SK-N-SH (cell line): ENCODE data around the gene DENND5B. TPM values are rescaled to one million over a fixed set of nuclear protein-coding genes. Genes with fewer than 3 reads are reported as not detected.
A peak's percentile ranks its signal among the peaks of the same experiment; 100 is the strongest.

Experiments used
- CTCF ChIA-PET: fragments of 300-600, 350-600 bp; formaldehyde crosslinking; extraction: SDS; loops from one replicate; lab custom pipeline; 2021; lab: Yijun Ruan, JAX
- POLR2A ChIA-PET: fragments of 350-600 bp; sonication (Branson Sonifier 250); formaldehyde crosslinking; extraction: SDS; loops from one replicate; lab custom pipeline; 2020; ENCODE audit warnings: antibody characterized with exemption, inconsistent platforms; lab: Yijun Ruan, JAX
- DNase-seq: peaks from one replicate; pipeline ENCODE4 v3.0.0; 2012
- H2AFZ ChIP-seq: fragments of 200-600 bp; sonication (generic); 2 replicates; pipeline ENCODE4 v1.8.1; 2016; ENCODE audit warnings: antibody characterized with exemption, mild to moderate bottlenecking, low read depth
- H3F3A ChIP-seq: fragments of 200-600 bp; sonication (generic); replicated peaks from 2 replicates; pipeline ENCODE3; 2016; ENCODE audit warnings: antibody characterized with exemption, mild to moderate bottlenecking; ENCODE audit not compliant: insufficient read depth
- H3K27ac ChIP-seq, 2 experiments: fragments of 200-500 bp in 1 of 2; fragments of 200-600 bp in 1 of 2; sonication (Bioruptor generic) in 1 of 2; sonication (generic), shearing (Covaris generic) in 1 of 2; 2 replicates each; pipeline versions ENCODE4 v1.5.1 to v1.6.1; 2014 to 2016; ENCODE audit warnings: low read depth in 2 of 2, inconsistent platforms in 1 of 2, low read length in 1 of 2, mild to moderate bottlenecking in 1 of 2, mixed read lengths in 1 of 2
- H3K27me3 ChIP-seq: fragments of 200-600 bp; sonication (generic), shearing (Covaris generic); 2 replicates; pipeline ENCODE4 v1.6.1; 2016; ENCODE audit warnings: mixed run types; ENCODE audit not compliant: insufficient read depth
- H3K36me3 ChIP-seq, 2 experiments: fragments of 200-500 bp in 1 of 2; fragments of 200-600 bp in 1 of 2; sonication (Bioruptor generic) in 1 of 2; sonication (generic) in 1 of 2; replicated peaks in 1 of 2; 2 replicates each; pipeline versions ENCODE3 to v1.5.1; 2014 to 2016; ENCODE audit warnings: low read length in 1 of 2, mild to moderate bottlenecking in 1 of 2; ENCODE audit not compliant: insufficient read depth in 2 of 2, control insufficient read depth in 1 of 2
- H3K4me1 ChIP-seq, 2 experiments: fragments of 200-500 bp in 1 of 2; fragments of 200-600 bp in 1 of 2; sonication (Bioruptor generic) in 1 of 2; sonication (generic), shearing (Covaris generic) in 1 of 2; 2 replicates each; pipeline versions ENCODE4 v1.5.1 to v1.6.1; 2014 to 2016; ENCODE audit warnings: low read depth in 1 of 2, low read length in 1 of 2, mixed run types in 1 of 2; ENCODE audit not compliant: insufficient read depth in 2 of 2, control insufficient read depth in 1 of 2
- H3K4me2 ChIP-seq: fragments of 200-600 bp; sonication (generic), shearing (Covaris generic); 2 replicates; pipeline ENCODE4 v1.6.1; 2017; ENCODE audit warnings: mixed run types
- H3K4me3 ChIP-seq, 2 experiments: fragments of 200-500 bp in 1 of 2; fragments of 200-600 bp in 1 of 2; sonication (Bioruptor generic) in 1 of 2; sonication (generic), shearing (Covaris generic) in 1 of 2; 2 replicates each; pipeline versions ENCODE4 v1.5.1 to v1.8.1; 2014 to 2016; ENCODE audit warnings: low read depth in 2 of 2, inconsistent platforms in 1 of 2, low read length in 1 of 2, mild to moderate bottlenecking in 1 of 2, mixed read lengths in 1 of 2, moderate library complexity in 1 of 2
- H3K79me2 ChIP-seq: fragments of 200-600 bp; sonication (generic); 2 replicates; pipeline ENCODE4 v1.8.1; 2017; ENCODE audit warnings: mild to moderate bottlenecking; ENCODE audit not compliant: insufficient read depth
- H3K9ac ChIP-seq: fragments of 200-600 bp; sonication (generic); 2 replicates; pipeline ENCODE4 v1.6.1; 2017; ENCODE audit warnings: mixed run types
- H3K9me2 ChIP-seq: fragments of 200-600 bp; sonication (generic); 2 replicates; pipeline ENCODE4 v1.6.1; 2017; ENCODE audit warnings: mixed run types
- H3K9me3 ChIP-seq: fragments of 200-600 bp; sonication (generic); 2 replicates; pipeline ENCODE4 v1.6.1; 2017; ENCODE audit warnings: mixed run types, mild to moderate bottlenecking, moderate library complexity
- H4K20me1 ChIP-seq: fragments of 200-600 bp; sonication (generic); 2 replicates; pipeline ENCODE4 v1.6.1; 2017; ENCODE audit warnings: mild to moderate bottlenecking, mixed run types; ENCODE audit not compliant: insufficient read depth
- CHD2 ChIP-seq: fragments of 150-350 bp; IDR thresholded peaks from 2 replicates; pipeline ENCODE4 v1.6.1; 2018; ENCODE audit warnings: low read length; ENCODE audit not compliant: partially characterized antibody
- CTCF ChIP-seq: fragments of 200-600 bp; sonication (generic); IDR thresholded peaks from 2 replicates; pipeline ENCODE4 v1.6.1; 2017; ENCODE audit warnings: antibody characterized with exemption, mild to moderate bottlenecking, moderate library complexity
- EP300 ChIP-seq, 2 experiments: IDR thresholded peaks; 2 replicates each; pipeline versions ENCODE4 v1.4.0 to v1.6.1; 2012; ENCODE audit warnings: borderline replicate concordance in 1 of 2, low read depth in 1 of 2, low read length in 1 of 2
- EZH2phosphoT487 ChIP-seq: fragments of 200-600 bp; sonication (generic); IDR thresholded peaks from 2 replicates; pipeline ENCODE4 v1.6.1; 2017; ENCODE audit warnings: low read depth, mixed run types, mild to moderate bottlenecking, antibody characterized with exemption, moderate library complexity, borderline replicate concordance
- GABPA ChIP-seq: IDR thresholded peaks from 2 replicates; pipeline ENCODE4 v1.4.0; 2012; ENCODE audit warnings: low read depth, mild to moderate bottlenecking
- GATA2 ChIP-seq: sonication (generic); formaldehyde crosslinking; IDR thresholded peaks from 2 replicates; pipeline ENCODE4 v1.5.0; 2020; ENCODE audit warnings: mild to moderate bottlenecking, missing genetic modification reagents
- IRF3 ChIP-seq: fragments of 150-350 bp; IDR thresholded peaks from 2 replicates; pipeline ENCODE4 v1.6.1; 2016; ENCODE audit warnings: mild to moderate bottlenecking, low read depth, low read length
- JUND ChIP-seq: IDR thresholded peaks from 2 replicates; pipeline ENCODE4 v1.4.0; 2012
- MEF2A ChIP-seq: IDR thresholded peaks from 2 replicates; pipeline ENCODE4 v1.4.0; 2012; ENCODE audit warnings: low read depth, borderline replicate concordance
- NFIC ChIP-seq: IDR thresholded peaks from 2 replicates; pipeline ENCODE4 v1.4.0; 2012; ENCODE audit warnings: borderline replicate concordance
- POLR2AphosphoS5 ChIP-seq: IDR thresholded peaks from 2 replicates; pipeline ENCODE4 v1.6.1; 2012; ENCODE audit warnings: low read depth, low read length
- RCOR1 ChIP-seq: fragments of 150-350 bp; IDR thresholded peaks from 2 replicates; pipeline ENCODE4 v1.6.1; 2017; ENCODE audit warnings: antibody characterized with exemption, low read length
- REST ChIP-seq: IDR thresholded peaks from 2 replicates; pipeline ENCODE4 v1.6.1; 2012; ENCODE audit warnings: mild to moderate bottlenecking, low read depth, low read length, moderate library complexity
- RFX5 ChIP-seq: IDR thresholded peaks from 2 replicates; pipeline ENCODE4 v1.6.1; 2012; ENCODE audit warnings: mild to moderate bottlenecking, improper control_type of control experiment, low read length
- SIN3A ChIP-seq: IDR thresholded peaks from 2 replicates; pipeline ENCODE4 v1.6.1; 2012; ENCODE audit warnings: low read depth, mild to moderate bottlenecking, low read length, moderate library complexity, borderline replicate concordance
- SMC3 ChIP-seq: IDR thresholded peaks from 2 replicates; pipeline ENCODE4 v1.6.1; 2012; ENCODE audit warnings: low read depth, low read length, improper control_type of control experiment
- TCF12 ChIP-seq: IDR thresholded peaks from 2 replicates; pipeline ENCODE4 v1.4.0; 2012
- TEAD4 ChIP-seq: IDR thresholded peaks from 2 replicates; pipeline ENCODE4 v1.4.0; 2012; ENCODE audit warnings: mild to moderate bottlenecking, borderline replicate concordance; ENCODE audit not compliant: insufficient read depth
- USF1 ChIP-seq: IDR thresholded peaks from 2 replicates; pipeline ENCODE4 v1.4.0; 2012; ENCODE audit warnings: low read depth, borderline replicate concordance
- USF2 ChIP-seq: fragments of 150-350 bp; IDR thresholded peaks from 2 replicates; pipeline ENCODE4 v1.6.1; 2017; ENCODE audit warnings: antibody characterized with exemption, low read length, low read depth, borderline replicate concordance
- YY1 ChIP-seq: IDR thresholded peaks from 2 replicates; pipeline ENCODE4 v1.4.0; 2012; ENCODE audit warnings: low read depth, mild to moderate bottlenecking
- WGBS: methylation state at CpG from one replicate; pipeline ENCODE4 v1.1.6; 2017; ENCODE audit warnings: low lambda C conversion rate; 5-methylcytosine and 5-hydroxymethylcytosine counted together
- polyA plus RNA-seq, 3 experiments: library from polyadenylated mRNA; depleted of rRNA; stranded (reverse); fragments of >200 nt; gene quantifications; 2 replicates each; pipeline ENCODE4 v1.2.3, GENCODE V29; 2012

DENND5B gene
- polyA plus RNA-seq, 1 of the 3 experiments (the other 2 are of a cell fraction): 5.3 TPM

GRCh38 chr12:31506515-31507306, 84.2 kb downstream of the DENND5B start (continued):
- TF ChIP-seq SIN3A: no peak
- peak; percentile 18; the same call in 1 of the 2 replicates for TF ChIP-seq POLR2AphosphoS5
- TF ChIP-seq JUND: peak; percentile 72
- TF ChIP-seq TCF12: peak; percentile 95
- TF ChIP-seq GABPA: no peak
- TF ChIP-seq USF1: no peak
- TF ChIP-seq MEF2A: no peak
- TF ChIP-seq NFIC: 0 out of 2 replicates have a peak, but pooled peaks have one; percentile 26
- TF ChIP-seq RCOR1: no peak
- TF ChIP-seq EZH2phosphoT487: no peak
- no peak for TF ChIP-seq USF2
- TF ChIP-seq, all 33 proteins: peak for 11

- Histone ChIP-seq H3K79me2 (peaks cover 77% of the 10 kb centered on the region), H3K9ac (no peak overlapping the region), H3F3A (peaks cover 24% of the 10 kb centered on the region), H3K9me2 (no peaks in the 10 kb centered on the region), H3K36me3 (no peaks in the 10 kb centered on the region), H3K4me1 (peaks cover 0 to 7% of the 10 kb centered on the region in 2 experiments; a peak in 2 of 4 replicates), H2AFZ (no peak overlapping the region), H3K9me3 (peaks cover 6% of the 10 kb centered on the region; the same call in 1 of the 2 replicates), H3K4me3 (no peak overlapping the region), H4K20me1 (no peaks in the 10 kb centered on the region), H3K4me2 (no peak overlapping the region), H3K27ac (no peak overlapping the region), H3K27me3 (no peaks in the 10 kb centered on the region)
- DNase-seq: no peak
- WGBS: 89% methylated on average over 7 of the region's 7 CpGs
- CTCF ChIA-PET: interaction anchor here (1.3 kb wide), 1 partner anchor 13 kb away, joined by 3 read pairs; no protein-coding TSS in a partner anchor
- POLR2A ChIA-PET: no interaction called here
- TF ChIP-seq GATA2 (CRISPR knock-in tag): no peak
- no peak for TF ChIP-seq IRF3
- TF ChIP-seq CHD2: no peak
- no peak for TF ChIP-seq TEAD4
- no peak for TF ChIP-seq REST
- TF ChIP-seq EP300 (IDR thresholded peaks at IDR 0.05; ENCODE audit: borderline replicate concordance in 1 of 2, low read depth in 1 of 2, low read length in 1 of 2): no peak
- TF ChIP-seq YY1: no peak
- TF ChIP-seq CTCF: no peak
- TF ChIP-seq SMC3: no peak
- no peak for TF ChIP-seq RFX5
- no peak for TF ChIP-seq JUND
Measured at GRCh38 chr12:31504625-31505222, 86.2 kb downstream of the DENND5B start.
